SK-N-SH treated with all-trans-retinoic acid at 6 μM for 48 hours (cell line): ENCODE data around the gene TBX1.

Experiments
- ATAC-seq: fragments of 200-7000 bp; cut with Tn5 transposase; 3 replicates; pipeline ENCODE4 v1.9.1; 2020; ENCODE audit warnings: mild to moderate bottlenecking, moderate library complexity
- ARNTL ChIP-seq: fragments of 450-650 bp; formaldehyde crosslinking; IDR thresholded peaks from 2 replicates; pipeline ENCODE4 v1.5.0; 2020; ENCODE audit warnings: low read depth, mild to moderate bottlenecking, moderate library complexity, borderline replicate concordance
- BACH2 ChIP-seq: fragments of 250-450 bp; sonication (Bioruptor Pico); IDR thresholded peaks from 2 replicates; pipeline ENCODE4 v1.9.0; 2021; ENCODE audit warnings: mild to moderate bottlenecking, borderline replicate concordance
- CSRNP3 ChIP-seq: fragments of 250-450 bp; sonication (Bioruptor Pico); IDR thresholded peaks from 2 replicates; pipeline ENCODE4 v1.5.1; 2021; ENCODE audit warnings: mild to moderate bottlenecking, moderate library complexity
- ESRRG ChIP-seq: fragments of 250-450 bp; sonication (Bioruptor Pico); IDR thresholded peaks from 2 replicates; pipeline ENCODE4 v1.6.1; 2021; ENCODE audit warnings: mild to moderate bottlenecking
- ISL1 ChIP-seq: fragments of 250-450 bp; sonication (Bioruptor Pico); IDR thresholded peaks from 2 replicates; pipeline ENCODE4 v2.1.2; 2022; ENCODE audit warnings: mild to moderate bottlenecking, moderate library complexity
- PPARA ChIP-seq: fragments of 250-450 bp; sonication (Bioruptor Pico); IDR thresholded peaks from 2 replicates; pipeline ENCODE4 v1.5.0; 2020; ENCODE audit warnings: mild to moderate bottlenecking, borderline replicate concordance
- RARB ChIP-seq: fragments of 250-450 bp; sonication (Bioruptor Pico); IDR thresholded peaks from 2 replicates; pipeline ENCODE4 v1.8.0; 2021; ENCODE audit warnings: mild to moderate bottlenecking, moderate library complexity
- SNAI2 ChIP-seq: fragments of 250-450 bp; sonication (Bioruptor Pico); IDR thresholded peaks from 2 replicates; pipeline ENCODE4 v1.5.0; 2020; ENCODE audit warnings: mild to moderate bottlenecking, moderate library complexity
- TOX ChIP-seq: fragments of 250-450 bp; sonication (Bioruptor Pico); IDR thresholded peaks from 2 replicates; pipeline ENCODE4 v1.8.0; 2021; ENCODE audit warnings: mild to moderate bottlenecking, moderate library complexity, borderline replicate concordance
- TSHZ2 ChIP-seq: fragments of 250-450 bp; sonication (Bioruptor Pico); IDR thresholded peaks from 2 replicates; pipeline ENCODE4 v1.5.0; 2020; ENCODE audit warnings: mild to moderate bottlenecking, moderate library complexity
- ZC3H10 ChIP-seq: fragments of 250-450 bp; sonication (Bioruptor Pico); IDR thresholded peaks from 2 replicates; pipeline ENCODE4 v1.5.1; 2021; ENCODE audit warnings: mild to moderate bottlenecking, moderate library complexity
- ZNF565 ChIP-seq: fragments of 450-650 bp; formaldehyde crosslinking; conservative IDR thresholded peaks from 2 replicates; pipeline ENCODE4 v1.5.0; 2020; ENCODE audit warnings: low read depth, mild to moderate bottlenecking, moderate library complexity
- ZNF70 ChIP-seq: fragments of 450-650 bp; formaldehyde crosslinking; IDR thresholded peaks from 2 replicates; pipeline ENCODE4 v1.5.0; 2020; ENCODE audit warnings: mild to moderate bottlenecking, moderate library complexity
- ZNF8 ChIP-seq: fragments of 450-650 bp; formaldehyde crosslinking; IDR thresholded peaks from 2 replicates; pipeline ENCODE4 v1.5.0; 2020; ENCODE audit warnings: mild to moderate bottlenecking, moderate library complexity
- TF ChIP-seq, protein P1 (sequence below): fragments of 250-450 bp; sonication (Bioruptor Pico); IDR thresholded peaks from 2 replicates; pipeline ENCODE4 v1.5.1; 2020; ENCODE audit warnings: low read depth, mild to moderate bottlenecking, moderate library complexity

Gene TBX1

DNA sequence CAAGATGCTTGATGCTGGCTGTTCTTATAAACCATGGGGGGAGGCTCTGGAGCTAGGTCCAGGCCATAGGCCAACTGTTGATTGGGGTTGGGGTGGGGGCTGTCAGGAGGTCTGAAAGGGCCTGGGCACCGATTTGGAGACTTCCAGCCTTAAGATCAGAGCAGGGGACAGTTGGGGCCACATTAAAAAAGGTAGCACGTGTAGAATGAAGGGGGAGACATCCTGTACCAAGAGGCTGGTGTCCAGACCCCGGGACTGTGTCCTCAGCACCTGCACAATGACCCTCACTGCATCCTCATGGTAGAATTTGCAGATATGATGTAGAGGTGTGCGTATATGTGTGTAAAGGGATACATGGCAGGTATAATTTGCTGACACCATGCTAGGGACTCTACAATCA lies 12.4 kb upstream of the TBX1 start:
- TF ChIP-seq ZNF70 (CRISPR knock-in tag) (peak; percentile 73; the same call in 1 of the 2 replicates), SNAI2 (CRISPR knock-in tag) (no peak)
- TF ChIP-seq, all 23 proteins: peak for 1
- no peak for ATAC-seq

GRCh38 chr22:19748991-19749664 lies 11.4 kb upstream of the TBX1 start:
- TF ChIP-seq ESRRG (CRISPR knock-in tag) (no peak), BACH2 (CRISPR knock-in tag) (no peak), TSHZ2 (no peak), ISL1 (CRISPR knock-in tag) (no peak), ARNTL (CRISPR knock-in tag) (no peak), ZNF565 (CRISPR knock-in tag) (no peak), PPARA (CRISPR knock-in tag) (no peak), RARB (CRISPR knock-in tag) (no peak), CSRNP3 (CRISPR knock-in tag) (no peak)
- no peak for ATAC-seq

GRCh38 chr22:19749876-19750275 lies 10.7 kb upstream of the TBX1 start:
- ATAC-seq = no peak
- TF ChIP-seq TSHZ2 (no peak), ZNF8 (CRISPR knock-in tag) (no peak), SNAI2 (CRISPR knock-in tag) (no peak), ZC3H10 (CRISPR knock-in tag) (no peak), ISL1 (CRISPR knock-in tag) (no peak), TOX (CRISPR knock-in tag) (no peak), BACH2 (CRISPR knock-in tag) (no peak), RARB (CRISPR knock-in tag) (no peak)
- TF ChIP-seq, protein P1, sequence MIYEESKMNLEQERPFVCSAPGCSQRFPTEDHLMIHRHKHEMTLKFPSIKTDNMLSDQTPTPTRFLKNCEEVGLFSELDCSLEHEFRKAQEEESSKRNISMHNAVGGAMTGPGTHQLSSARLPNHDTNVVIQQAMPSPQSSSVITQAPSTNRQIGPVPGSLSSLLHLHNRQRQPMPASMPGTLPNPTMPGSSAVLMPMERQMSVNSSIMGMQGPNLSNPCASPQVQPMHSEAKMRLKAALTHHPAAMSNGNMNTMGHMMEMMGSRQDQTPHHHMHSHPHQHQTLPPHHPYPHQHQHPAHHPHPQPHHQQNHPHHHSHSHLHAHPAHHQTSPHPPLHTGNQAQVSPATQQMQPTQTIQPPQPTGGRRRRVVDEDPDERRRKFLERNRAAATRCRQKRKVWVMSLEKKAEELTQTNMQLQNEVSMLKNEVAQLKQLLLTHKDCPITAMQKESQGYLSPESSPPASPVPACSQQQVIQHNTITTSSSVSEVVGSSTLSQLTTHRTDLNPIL = no peak

DNA sequence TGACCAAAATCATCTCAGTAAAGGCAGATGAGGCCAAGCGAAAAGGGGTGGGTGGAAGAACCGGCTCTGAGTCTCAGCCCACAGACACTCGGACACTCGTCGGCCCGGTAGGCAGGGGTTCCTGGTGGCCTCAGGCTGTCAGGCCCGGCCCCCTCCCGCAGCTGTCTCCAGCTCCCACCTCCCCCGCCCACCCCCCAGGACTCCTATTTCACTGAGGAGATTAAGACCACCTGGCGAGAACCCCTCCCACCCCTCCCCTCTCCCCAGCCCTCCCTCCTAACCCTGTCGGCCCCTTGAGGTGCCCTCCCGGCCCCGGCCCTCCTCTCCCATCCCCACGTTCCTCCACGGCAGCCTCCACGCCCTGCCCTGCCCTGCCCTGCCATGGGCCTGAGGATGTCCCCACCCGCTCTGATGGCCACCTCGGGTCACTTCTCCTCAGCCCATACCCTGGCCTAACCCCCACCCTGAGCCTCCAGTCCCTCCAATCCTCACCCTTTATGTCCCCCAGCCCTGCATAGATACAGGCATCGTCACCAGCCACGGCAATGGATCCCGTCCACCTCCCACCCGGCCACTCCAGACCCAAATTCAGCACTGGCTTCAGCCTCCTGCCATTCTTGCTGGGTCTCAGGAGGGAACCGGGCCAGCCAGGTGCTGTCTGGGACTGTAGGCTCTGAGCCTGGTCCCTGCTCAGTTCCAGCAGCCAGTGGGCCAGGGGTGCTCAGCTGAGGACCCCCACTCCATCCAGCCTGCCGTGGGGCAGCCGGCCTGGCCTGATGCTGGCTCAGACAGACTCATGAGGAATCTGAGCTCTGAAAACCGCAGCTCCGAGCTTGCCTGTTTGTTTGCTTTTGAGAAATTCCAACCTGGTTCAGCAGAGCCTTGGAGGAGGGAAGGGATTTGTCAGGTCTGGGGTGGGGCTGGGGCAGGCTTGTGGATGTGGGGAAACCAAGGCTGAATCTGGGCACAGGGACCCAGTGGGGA lies 9.8 kb upstream of the TBX1 start:
- TF ChIP-seq RARB (CRISPR knock-in tag) = no peak
- no peak for TF ChIP-seq ZNF70 (CRISPR knock-in tag)
- no peak for TF ChIP-seq ESRRG (CRISPR knock-in tag)
- TF ChIP-seq ZNF8 (CRISPR knock-in tag) = no peak
- TF ChIP-seq ARNTL (CRISPR knock-in tag) = no peak
- TF ChIP-seq BACH2 (CRISPR knock-in tag) = no peak
- no peak for TF ChIP-seq SNAI2 (CRISPR knock-in tag)
- TF ChIP-seq TSHZ2 = no peak
- ATAC-seq = no peak
